ENCODE data around the gene HNMT.

- TF ChIP-seq, protein P1, sequence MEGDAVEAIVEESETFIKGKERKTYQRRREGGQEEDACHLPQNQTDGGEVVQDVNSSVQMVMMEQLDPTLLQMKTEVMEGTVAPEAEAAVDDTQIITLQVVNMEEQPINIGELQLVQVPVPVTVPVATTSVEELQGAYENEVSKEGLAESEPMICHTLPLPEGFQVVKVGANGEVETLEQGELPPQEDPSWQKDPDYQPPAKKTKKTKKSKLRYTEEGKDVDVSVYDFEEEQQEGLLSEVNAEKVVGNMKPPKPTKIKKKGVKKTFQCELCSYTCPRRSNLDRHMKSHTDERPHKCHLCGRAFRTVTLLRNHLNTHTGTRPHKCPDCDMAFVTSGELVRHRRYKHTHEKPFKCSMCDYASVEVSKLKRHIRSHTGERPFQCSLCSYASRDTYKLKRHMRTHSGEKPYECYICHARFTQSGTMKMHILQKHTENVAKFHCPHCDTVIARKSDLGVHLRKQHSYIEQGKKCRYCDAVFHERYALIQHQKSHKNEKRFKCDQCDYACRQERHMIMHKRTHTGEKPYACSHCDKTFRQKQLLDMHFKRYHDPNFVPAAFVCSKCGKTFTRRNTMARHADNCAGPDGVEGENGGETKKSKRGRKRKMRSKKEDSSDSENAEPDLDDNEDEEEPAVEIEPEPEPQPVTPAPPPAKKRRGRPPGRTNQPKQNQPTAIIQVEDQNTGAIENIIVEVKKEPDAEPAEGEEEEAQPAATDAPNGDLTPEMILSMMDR (IDR thresholded peaks at IDR 0.05) = no peak
- no peak for TF ChIP-seq POLR2A (IDR thresholded peaks at IDR 0.05)
Measured at GRCh38 chr2:138029276-138029675, 65.0 kb downstream of the HNMT start.
